Mucosa of descending colon (tissue), 3 donors: Measurements from ENCODE around the gene SFI1. TPM values are rescaled to one million over a fixed set of nuclear protein-coding genes. Genes with fewer than 3 reads are reported as not detected.
A peak's percentile ranks its signal among the peaks of the same experiment; 100 is the strongest.

Source experiments
- ATAC-seq: fragments of 200-7000 bp; cut with Tn5 transposase; one replicate; pipeline ENCODE4 v1.9.1; 2020; ENCODE audit warnings: mild to moderate bottlenecking, moderate library complexity
- DNase-seq, 3 donors: peaks; one replicate each; pipeline ENCODE4 v3.0.0-alpha.2; 2020
- H3K36me3 ChIP-seq: fragments of 200-600 bp; one replicate; pipeline ENCODE4 v1.8.0; 2021; ENCODE audit warnings: low read depth, mild to moderate bottlenecking
- H3K4me1 ChIP-seq: fragments of 200-600 bp; one replicate; pipeline ENCODE4 v1.8.0; 2021; ENCODE audit warnings: low read depth, mild to moderate bottlenecking
- H3K4me3 ChIP-seq: fragments of 200-600 bp; one replicate; pipeline ENCODE4 v1.8.0; 2021; ENCODE audit warnings: mild to moderate bottlenecking
- H3K9me3 ChIP-seq: fragments of 200-600 bp; one replicate; pipeline ENCODE4 v1.8.0; 2021; ENCODE audit warnings: mild to moderate bottlenecking
- CTCF ChIP-seq: fragments of 200-600 bp; IDR thresholded peaks from one replicate; pipeline ENCODE4 v1.8.0; 2022; ENCODE audit warnings: antibody characterized with exemption, mild to moderate bottlenecking
- intact Hi-C, 2 donors: fragments of 100-400 bp; cut with DNase I in 1 of 2; cut with micrococcal nuclease in 1 of 2; formaldehyde crosslinking; loops; one replicate each; pipeline versions ENCODE4 v1.11.0 to v1.11.1; 2022; cut with DNase I, micrococcal nuclease
- total RNA-seq, 3 donors: library from RNA; stranded (reverse); fragmentation: NEBNext Ultra II Directional in 2 of 3; extraction: Animal tissue kit (Norgen Biotek cat#: 25700) in 2 of 3; gene quantifications; one replicate each; pipeline versions ENCODE4 v1.2.1 to v1.2.4, GENCODE V29; 2021 to 2023
- donor health status: DM: no; HTN: no; CAD: no; lungs with moderate emphysema.
- donor health status: DM: no; HTN: no; CAD: no.
- donor health status: DM: no; HTN: yes; CAD: no.

The SFI1 gene
- total RNA-seq, 3 donors from 2014 or later, result 34.4 to 52.6 (median 49.5) TPM

DNA sequence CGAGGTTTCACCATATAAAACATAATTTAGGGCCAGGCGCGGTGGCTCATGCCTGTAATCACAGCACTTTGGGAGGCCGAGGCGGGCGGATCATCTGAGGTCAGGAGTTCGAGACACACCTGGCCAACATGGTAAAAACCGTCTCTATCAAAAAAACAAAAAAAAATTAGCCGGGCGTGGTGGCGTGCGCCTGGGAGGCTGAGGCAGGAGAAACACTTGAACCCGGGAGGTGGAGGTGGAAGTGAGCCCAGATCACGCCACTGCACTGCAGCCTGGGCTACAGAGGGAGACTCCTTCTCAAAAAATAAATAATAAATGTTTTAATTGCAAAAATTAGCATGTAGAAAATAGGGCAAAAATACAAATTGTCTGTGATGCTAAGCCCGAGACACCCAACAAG lies 993 bp upstream of the SFI1 start:
- TF ChIP-seq CTCF, result no peak
- ATAC-seq (no peak), DNase-seq (no peak)
- H3K9me3 ChIP-seq, result no peaks in the 10 kb centered on the region
- H3K4me3 ChIP-seq, result no peak overlapping the region
- H3K36me3 ChIP-seq, result no peaks in the 10 kb centered on the region
- H3K4me1 ChIP-seq, result peaks cover 6% of the 10 kb centered on the region
- intact Hi-C loops, result no loop called here

DNA sequence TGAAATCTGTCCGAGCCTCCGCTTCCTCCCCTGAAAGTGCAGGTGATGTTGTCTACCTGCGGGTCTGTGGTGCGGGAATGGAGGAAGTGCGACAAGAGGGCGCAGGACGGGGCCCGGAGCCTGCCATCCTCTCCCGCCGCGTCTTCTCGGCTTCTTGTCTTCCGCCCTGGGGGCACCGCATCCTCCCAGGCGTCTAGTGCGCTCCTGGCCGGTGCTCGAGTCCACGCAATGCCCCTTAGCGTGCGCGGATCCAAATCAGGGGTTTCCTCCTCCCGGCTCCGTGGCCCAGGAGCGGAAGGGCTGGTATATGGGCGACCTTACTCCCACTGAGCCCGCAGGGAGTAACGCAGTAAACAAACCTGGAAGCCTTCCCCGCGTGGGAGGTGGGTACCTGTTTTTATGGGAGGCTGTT lies 405 bp downstream of the SFI1 start:
- H3K36me3 ChIP-seq, result no peaks in the 10 kb centered on the region
- H3K4me1 ChIP-seq, result no peaks in the 10 kb centered on the region
- peak overlapping the region; percentile 49 for H3K4me3 ChIP-seq
- ATAC-seq (peak; percentile 58), DNase-seq (peak in 1 of 3 donors; percentile 80)
- H3K9me3 ChIP-seq, result no peaks in the 10 kb centered on the region
- no peak for TF ChIP-seq CTCF
- intact Hi-C loops, result no loop called here

DNA sequence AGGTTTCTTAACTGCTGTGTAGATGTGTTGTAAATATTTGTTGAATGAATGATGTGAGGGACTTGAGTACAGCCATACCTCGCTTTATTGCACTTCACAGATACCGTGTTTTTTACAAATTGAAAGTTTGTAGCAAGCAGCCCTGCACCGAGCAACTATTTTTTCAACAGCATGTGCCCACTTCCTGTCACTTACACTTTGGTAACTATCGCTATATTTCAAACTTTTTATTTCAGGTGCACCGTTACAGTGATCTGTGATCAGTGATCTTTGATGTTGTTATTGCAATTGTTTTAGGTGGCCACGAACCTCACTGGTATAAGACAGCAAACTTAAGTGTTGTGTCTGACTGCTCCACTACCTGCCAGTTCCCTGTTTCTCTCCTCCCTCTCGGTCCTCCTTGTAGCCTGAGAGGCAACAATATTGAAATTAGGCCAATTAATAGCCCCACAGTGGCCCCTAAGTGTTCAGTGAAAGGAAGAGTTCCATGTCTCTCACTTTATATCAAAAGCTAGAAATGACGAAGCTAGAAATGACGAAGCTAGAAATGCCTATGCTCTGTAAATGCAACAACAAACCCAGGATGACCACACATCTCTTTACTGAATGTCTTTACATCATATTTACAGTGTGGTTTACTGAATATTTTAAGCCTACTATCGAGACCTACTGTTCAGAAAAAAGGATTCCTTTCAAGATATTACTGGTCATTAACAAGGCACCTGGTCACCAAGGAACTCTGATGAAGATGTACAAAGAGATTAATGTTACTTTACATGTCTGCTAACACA lies 1.0 kb downstream of the SFI1 start:
- no peak for DNase-seq
- Histone ChIP-seq H3K4me3 (peak overlapping the region; percentile 49), H3K9me3 (no peaks in the 10 kb centered on the region), H3K36me3 (no peaks in the 10 kb centered on the region), H3K4me1 (no peaks in the 10 kb centered on the region)
- ATAC-seq, result no peak
- TF ChIP-seq CTCF, result no peak
- intact Hi-C loops, result no loop called here

- TF ChIP-seq CTCF, result no peak
- DNase-seq (no peak), ATAC-seq (no peak)
- Histone ChIP-seq H3K9me3 (no peaks in the 10 kb centered on the region), H3K36me3 (no peaks in the 10 kb centered on the region), H3K4me1 (no peaks in the 10 kb centered on the region), H3K4me3 (no peak overlapping the region)
- intact Hi-C loops, result no loop called here
These were observed 5.4 kb downstream of the SFI1 start for GRCh38 chr22:31501738-31502137.

GRCh38 chr22:31503211-31503964 lies 7.1 kb downstream of the SFI1 start:
- DNase-seq (no peak), ATAC-seq (no peak)
- intact Hi-C loops, result no loop called here
- no peaks in the 10 kb centered on the region for H3K4me1 ChIP-seq
- no peaks in the 10 kb centered on the region for H3K9me3 ChIP-seq
- no peaks in the 10 kb centered on the region for H3K36me3 ChIP-seq
- TF ChIP-seq CTCF, result no peak
- H3K4me3 ChIP-seq, result no peak overlapping the region
